MM.1S (cell line): Measurements from ENCODE around the gene GHRH.

ENCODE experiments used
- DNase-seq: peaks from one replicate; pipeline ENCODE4 v3.0.0-alpha.2; 2015
- H2AFZ ChIP-seq: fragments of 300-600 bp; sonication (generic); 2 replicates; pipeline ENCODE4 v1.6.0; 2016; ENCODE audit warnings: antibody characterized with exemption, low read length
- H3F3A ChIP-seq: fragments of 300-600 bp; sonication (generic); 2 replicates; pipeline ENCODE4 v1.6.1; 2016; ENCODE audit warnings: mild to moderate bottlenecking, antibody characterized with exemption, low read length, moderate library complexity, mixed read lengths; ENCODE audit not compliant: insufficient read depth
- H3K27ac ChIP-seq: fragments of 300-600 bp; sonication (generic); 2 replicates; pipeline ENCODE4 v1.5.1; 2016; ENCODE audit warnings: mild to moderate bottlenecking, low read length
- H3K27me3 ChIP-seq: fragments of 300-600 bp; sonication (generic); replicated peaks from 2 replicates; pipeline ENCODE4 v1.6.0; 2016; ENCODE audit warnings: low read length; ENCODE audit not compliant: insufficient read depth
- H3K36me3 ChIP-seq: fragments of 300-600 bp; sonication (generic); replicated peaks from 2 replicates; pipeline ENCODE4 v1.6.1; 2016; ENCODE audit warnings: mild to moderate bottlenecking, low read length, mixed read lengths; ENCODE audit not compliant: insufficient read depth
- H3K4me1 ChIP-seq: fragments of 300-600 bp; sonication (generic); 2 replicates; pipeline ENCODE4 v1.6.1; 2016; ENCODE audit warnings: low read length, mixed read lengths
- H3K4me2 ChIP-seq: fragments of 300-600 bp; sonication (generic); 2 replicates; pipeline ENCODE4 v1.6.0; 2016; ENCODE audit warnings: low read depth, low read length
- H3K4me3 ChIP-seq: fragments of 300-600 bp; sonication (generic); 2 replicates; pipeline ENCODE4 v1.5.1; 2016; ENCODE audit warnings: low read length, mixed read lengths
- H3K79me2 ChIP-seq: fragments of 300-600 bp; sonication (generic); 2 replicates; pipeline ENCODE4 v1.6.1; 2016; ENCODE audit warnings: mixed run types, low read length, mixed read lengths
- H3K9ac ChIP-seq: fragments of 300-600 bp; sonication (generic); 2 replicates; pipeline ENCODE4 v1.6.1; 2016; ENCODE audit warnings: low read length, mixed read lengths
- H3K9me2 ChIP-seq: fragments of 300-600 bp; sonication (generic); replicated peaks from 2 replicates; pipeline ENCODE4 v1.6.1; 2016; ENCODE audit warnings: mild to moderate bottlenecking, low read length, mixed read lengths; ENCODE audit not compliant: insufficient read depth
- H3K9me3 ChIP-seq: fragments of 300-600 bp; sonication (generic); replicated peaks from 2 replicates; pipeline ENCODE4 v1.6.1; 2016; ENCODE audit warnings: mild to moderate bottlenecking, low read length, mixed read lengths; ENCODE audit not compliant: insufficient read depth
- H4K20me1 ChIP-seq: fragments of 300-600 bp; sonication (generic); 2 replicates; pipeline ENCODE4 v1.6.1; 2016; ENCODE audit warnings: mild to moderate bottlenecking, low read length, moderate library complexity, mixed read lengths; ENCODE audit not compliant: insufficient read depth
- EZH2 ChIP-seq: fragments of 300-600 bp; sonication (generic); optimal IDR thresholded peaks from 2 replicates; pipeline ENCODE3; 2017; ENCODE audit warnings: low read depth, mild to moderate bottlenecking, antibody characterized with exemption, low read length, mixed read lengths
- EZH2phosphoT487 ChIP-seq: fragments of 300-600 bp; sonication (generic); IDR thresholded peaks from 2 replicates; pipeline ENCODE4 v1.6.1; 2018; ENCODE audit warnings: antibody characterized with exemption, low read length
- TF ChIP-seq, protein P1 (sequence below): fragments of 300-600 bp; sonication (generic); IDR thresholded peaks from 2 replicates; pipeline ENCODE4 v1.5.1; 2016; ENCODE audit warnings: antibody characterized with exemption, low read length, mixed read lengths

GHRH gene

GRCh38 chr20:37242503-37242902 lies 19.1 kb downstream of the GHRH start:
- no peak overlapping the region for H3K9ac ChIP-seq
- no peaks in the 10 kb centered on the region for H4K20me1 ChIP-seq
- no peak overlapping the region for H3K4me3 ChIP-seq
- TF ChIP-seq EZH2 (no peak), EZH2phosphoT487 (no peak)
- TF ChIP-seq, protein P1, sequence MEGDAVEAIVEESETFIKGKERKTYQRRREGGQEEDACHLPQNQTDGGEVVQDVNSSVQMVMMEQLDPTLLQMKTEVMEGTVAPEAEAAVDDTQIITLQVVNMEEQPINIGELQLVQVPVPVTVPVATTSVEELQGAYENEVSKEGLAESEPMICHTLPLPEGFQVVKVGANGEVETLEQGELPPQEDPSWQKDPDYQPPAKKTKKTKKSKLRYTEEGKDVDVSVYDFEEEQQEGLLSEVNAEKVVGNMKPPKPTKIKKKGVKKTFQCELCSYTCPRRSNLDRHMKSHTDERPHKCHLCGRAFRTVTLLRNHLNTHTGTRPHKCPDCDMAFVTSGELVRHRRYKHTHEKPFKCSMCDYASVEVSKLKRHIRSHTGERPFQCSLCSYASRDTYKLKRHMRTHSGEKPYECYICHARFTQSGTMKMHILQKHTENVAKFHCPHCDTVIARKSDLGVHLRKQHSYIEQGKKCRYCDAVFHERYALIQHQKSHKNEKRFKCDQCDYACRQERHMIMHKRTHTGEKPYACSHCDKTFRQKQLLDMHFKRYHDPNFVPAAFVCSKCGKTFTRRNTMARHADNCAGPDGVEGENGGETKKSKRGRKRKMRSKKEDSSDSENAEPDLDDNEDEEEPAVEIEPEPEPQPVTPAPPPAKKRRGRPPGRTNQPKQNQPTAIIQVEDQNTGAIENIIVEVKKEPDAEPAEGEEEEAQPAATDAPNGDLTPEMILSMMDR: no peak
- H3K36me3 ChIP-seq: peaks cover 6% of the 10 kb centered on the region
- no peak for DNase-seq
- H3K79me2 ChIP-seq: no peaks in the 10 kb centered on the region
- H3K9me3 ChIP-seq: no peaks in the 10 kb centered on the region
- no peak overlapping the region for H2AFZ ChIP-seq
- no peak overlapping the region for H3K4me2 ChIP-seq
- H3K27me3 ChIP-seq: no peaks in the 10 kb centered on the region
- H3K27ac ChIP-seq: no peak overlapping the region
- no peaks in the 10 kb centered on the region for H3K4me1 ChIP-seq
- no peaks in the 10 kb centered on the region for H3F3A ChIP-seq
- no peaks in the 10 kb centered on the region for H3K9me2 ChIP-seq

GRCh38 chr20:37240337-37241067 lies 21.1 kb downstream of the GHRH start:
- Histone ChIP-seq H3K9me3 (no peaks in the 10 kb centered on the region), H3F3A (no peaks in the 10 kb centered on the region), H3K9ac (no peak overlapping the region), H3K9me2 (no peaks in the 10 kb centered on the region), H3K36me3 (peaks cover 8% of the 10 kb centered on the region), H3K79me2 (no peaks in the 10 kb centered on the region), H4K20me1 (no peaks in the 10 kb centered on the region), H2AFZ (no peak overlapping the region), H3K4me3 (no peak overlapping the region), H3K4me2 (no peak overlapping the region), H3K4me1 (no peaks in the 10 kb centered on the region), H3K27ac (no peak overlapping the region), H3K27me3 (no peaks in the 10 kb centered on the region)
- TF ChIP-seq EZH2phosphoT487: no peak
- TF ChIP-seq EZH2: no peak
- TF ChIP-seq, protein P1: no peak
- no peak for DNase-seq

DNA sequence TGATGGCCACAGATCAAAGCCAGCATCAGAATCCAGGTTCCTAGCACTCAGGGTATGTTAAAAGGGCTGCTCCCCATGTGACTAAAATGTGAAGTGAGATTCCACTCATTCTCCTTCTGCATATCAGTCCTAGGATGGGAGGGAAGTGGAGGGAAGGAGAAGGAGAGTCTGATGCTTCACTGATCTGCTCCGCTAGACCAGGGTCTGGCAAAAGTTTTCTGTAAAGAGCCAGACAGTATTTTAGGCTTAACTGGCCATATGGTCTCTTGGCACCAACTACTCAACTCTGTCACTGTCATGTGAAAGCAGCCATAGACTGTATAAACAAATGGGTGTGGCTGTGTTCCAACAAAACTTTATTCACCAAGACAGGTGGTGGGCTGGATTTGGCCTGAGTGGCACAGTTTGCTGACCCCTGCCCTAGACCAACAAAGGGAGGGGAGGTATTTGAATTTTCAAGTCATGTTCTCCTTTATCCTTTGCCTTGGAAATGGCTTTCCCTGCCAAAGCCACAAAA lies 22.6 kb downstream of the GHRH start:
- Histone ChIP-seq H3K9ac (no peak overlapping the region), H3K27me3 (no peaks in the 10 kb centered on the region), H3K4me3 (no peak overlapping the region), H3K36me3 (peaks cover 8% of the 10 kb centered on the region), H3K9me3 (no peaks in the 10 kb centered on the region), H3K79me2 (no peaks in the 10 kb centered on the region), H3K27ac (no peak overlapping the region), H3F3A (no peaks in the 10 kb centered on the region), H3K9me2 (no peaks in the 10 kb centered on the region), H4K20me1 (no peaks in the 10 kb centered on the region), H2AFZ (no peak overlapping the region), H3K4me1 (no peaks in the 10 kb centered on the region), H3K4me2 (no peak overlapping the region)
- no peak for DNase-seq
- TF ChIP-seq EZH2phosphoT487: no peak
- TF ChIP-seq, protein P1: no peak
- TF ChIP-seq EZH2: no peak
